Adrenal gland (tissue), 12 donors: ENCODE results near the gene CDRT4. TPM values are rescaled to one million over a fixed set of nuclear protein-coding genes. Genes with fewer than 3 reads are reported as not detected.
A peak's percentile ranks its signal among the peaks of the same experiment; 100 is the strongest.

Experiments
- DNase-seq, 7 donors: peaks; one replicate each; pipeline ENCODE4 v3.0.0-alpha.2; 2019 to 2020
- H3K27ac ChIP-seq, 5 donors: fragments of 200-600 bp; sonication (generic) in 4 of 5; 1 replicate in 3 of 5; 2 replicates in 2 of 5; pipeline versions ENCODE4 v1.5.1 to v1.8.0; 2016 to 2020; ENCODE audit warnings: mild to moderate bottlenecking in 1 of 5
- H3K27me3 ChIP-seq: fragments of 200-600 bp; 2 replicates; pipeline ENCODE4 v1.8.0; 2021
- H3K36me3 ChIP-seq, 2 donors: fragments of 200-600 bp; replicated peaks in 1 of 2; 1 replicate in 1 of 2; 2 replicates in 1 of 2; pipeline versions ENCODE4 v1.5.1 to v1.8.0; 2018 to 2022
- H3K4me1 ChIP-seq, 2 donors: fragments of 200-600 bp; replicated peaks in 1 of 2; 1 replicate in 1 of 2; 2 replicates in 1 of 2; pipeline versions ENCODE4 v1.5.1 to v1.8.0; 2018 to 2021
- H3K4me3 ChIP-seq, 4 donors: fragments of 200-600 bp; sonication (generic) in 3 of 4; one replicate each; pipeline ENCODE4 v1.5.1; 2016 to 2018
- H3K9me3 ChIP-seq, 3 donors: fragments of 200-600 bp; sonication (generic) in 1 of 3; replicated peaks in 1 of 3; 1 replicate in 2 of 3; 2 replicates in 1 of 3; pipeline versions ENCODE4 v1.5.1 to v1.8.0; 2016 to 2021
- POLR2A ChIP-seq, 2 donors: fragments of 450-650 bp; IDR thresholded peaks; one replicate each; pipeline ENCODE4 v1.6.1; 2017; ENCODE audit warnings: antibody characterized with exemption in 2 of 2, mild to moderate bottlenecking in 2 of 2, moderate library complexity in 1 of 2
- WGBS, 4 donors: extraction: QIAGEN DNeasy Blood & Tissue Kit in 2 of 4; methylation state at CpG; one replicate each; pipeline versions ENCODE4 v1.1.5 to v1.1.7; 2013 to 2017; 5-methylcytosine and 5-hydroxymethylcytosine counted together
- intact Hi-C, 2 donors: fragments of 100-400 bp; cut with DNase I; formaldehyde crosslinking; loops; one replicate each; pipeline versions ENCODE4 v1.14.1 to v1.15.0; 2022 to 2023
- polyA plus RNA-seq, 3 donors: library from polyadenylated mRNA; stranded (reverse); fragments of 200-250 nt in 2 of 3; fragments of 350-450 nt in 1 of 3; fragmentation: Illumina TruSeq in 1 of 3; extraction: RNeasy Lipid Tissue Mini Kit (QIAGEN cat#74804) in 1 of 3; gene quantifications; one replicate each; pipeline ENCODE4 v1.2.3, GENCODE V29; 2013 to 2014
- total RNA-seq, 9 donors: library from RNA; depleted of rRNA in 4 of 9; stranded (reverse); fragments of >200 nt in 4 of 9; fragments of 120-200 nt in 1 of 9; fragmentation: NEBNext Ultra II Directional in 1 of 9; extraction: Animal tissue kit (Norgen Biotek cat#: 25700) in 1 of 9; gene quantifications; one replicate each; pipeline versions ENCODE4 v1.1.0 to v1.2.4, GENCODE V29; 2013 to 2023
- TF ChIP-seq, protein P1 (sequence below), 6 experiments: fragments of 450-650 bp in 4 of 6; fragments of 200-600 bp in 2 of 6; sonication (generic) in 1 of 6; IDR thresholded peaks; 1 replicate in 5 of 6; 2 replicates in 1 of 6; pipeline versions ENCODE4 v1.5.1 to v1.8.0; 2016 to 2021; ENCODE audit warnings: antibody characterized with exemption in 6 of 6, mild to moderate bottlenecking in 2 of 6, moderate library complexity in 1 of 6
- donor health status: healthy with polysubstance abuse.
- donor health status: Bipolar disorder and iron deficiency.
- donor health status: DM: yes; HTN: yes; CAD: no.
- donor health status: DM: no; HTN: no; CAD: no.
- donor health status: DM: no; HTN: no; CAD: no.
- donor health status: DM: yes; HTN: yes; CAD: no.

CDRT4 gene
- total and polyA plus RNA-seq, 12 donors = 1.5 to 49.6 (median 11.5) TPM

- no peak for TF ChIP-seq POLR2A (IDR thresholded peaks at IDR 0.05)
- Histone ChIP-seq H3K4me3 (no peak overlapping the region), H3K27ac (peak overlapping the region in 2 of 5 donors; percentile 27 to 76), H3K36me3 (no peaks in the 10 kb centered on the region), H3K27me3 (no peaks in the 10 kb centered on the region), H3K9me3 (no peaks in the 10 kb centered on the region), H3K4me1 (peaks cover 0 to 11% of the 10 kb centered on the region in 2 donors)
- no peak for DNase-seq
- WGBS, 4 donors = 86 to 98% (median 90%) methylated on average over 7 of the region's 7 CpGs
- intact Hi-C loops = loop anchor here (5.0 kb wide), 1 partner anchor 239 kb away; no protein-coding TSS in a partner anchor
Measured at GRCh38 chr17:15501793-15502192, 34.4 kb upstream of the CDRT4 start.

- WGBS, 4 donors = 66 to 93% (median 67%) methylated on average over 3 of the region's 3 CpGs
- H3K27ac ChIP-seq = peak overlapping the region in 2 of 5 donors; percentile 27 to 76
- peaks cover 0 to 11% of the 10 kb centered on the region in 2 donors for H3K4me1 ChIP-seq
- H3K27me3 ChIP-seq = no peaks in the 10 kb centered on the region
- no peak overlapping the region for H3K4me3 ChIP-seq
- intact Hi-C loops = loop anchor here (5.0 kb wide), 1 partner anchor 239 kb away; no protein-coding TSS in a partner anchor
- no peaks in the 10 kb centered on the region for H3K9me3 ChIP-seq
- no peak for DNase-seq
- H3K36me3 ChIP-seq = no peaks in the 10 kb centered on the region
- no peak for TF ChIP-seq POLR2A (IDR thresholded peaks at IDR 0.05)
- TF ChIP-seq, protein P1, sequence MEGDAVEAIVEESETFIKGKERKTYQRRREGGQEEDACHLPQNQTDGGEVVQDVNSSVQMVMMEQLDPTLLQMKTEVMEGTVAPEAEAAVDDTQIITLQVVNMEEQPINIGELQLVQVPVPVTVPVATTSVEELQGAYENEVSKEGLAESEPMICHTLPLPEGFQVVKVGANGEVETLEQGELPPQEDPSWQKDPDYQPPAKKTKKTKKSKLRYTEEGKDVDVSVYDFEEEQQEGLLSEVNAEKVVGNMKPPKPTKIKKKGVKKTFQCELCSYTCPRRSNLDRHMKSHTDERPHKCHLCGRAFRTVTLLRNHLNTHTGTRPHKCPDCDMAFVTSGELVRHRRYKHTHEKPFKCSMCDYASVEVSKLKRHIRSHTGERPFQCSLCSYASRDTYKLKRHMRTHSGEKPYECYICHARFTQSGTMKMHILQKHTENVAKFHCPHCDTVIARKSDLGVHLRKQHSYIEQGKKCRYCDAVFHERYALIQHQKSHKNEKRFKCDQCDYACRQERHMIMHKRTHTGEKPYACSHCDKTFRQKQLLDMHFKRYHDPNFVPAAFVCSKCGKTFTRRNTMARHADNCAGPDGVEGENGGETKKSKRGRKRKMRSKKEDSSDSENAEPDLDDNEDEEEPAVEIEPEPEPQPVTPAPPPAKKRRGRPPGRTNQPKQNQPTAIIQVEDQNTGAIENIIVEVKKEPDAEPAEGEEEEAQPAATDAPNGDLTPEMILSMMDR (IDR thresholded peaks at IDR 0.05) = no peak
Measured at GRCh38 chr17:15501282-15501681, 33.9 kb upstream of the CDRT4 start.

- no peak overlapping the region for H3K4me3 ChIP-seq
- no peaks in the 10 kb centered on the region for H3K36me3 ChIP-seq
- intact Hi-C loops = no loop called here
- no peak for DNase-seq
- H3K27ac ChIP-seq = no peak overlapping the region
- no peaks in the 10 kb centered on the region for H3K27me3 ChIP-seq
- H3K9me3 ChIP-seq = no peaks in the 10 kb centered on the region
- no peak for TF ChIP-seq POLR2A (IDR thresholded peaks at IDR 0.05)
- TF ChIP-seq, protein P1 (IDR thresholded peaks at IDR 0.05) = no peak
- 62 to 97% (median 88%) methylated on average over 2 of the region's 2 CpGs for WGBS, 4 donors
- H3K4me1 ChIP-seq = peaks cover 0 to 8% of the 10 kb centered on the region in 2 donors
Measured at GRCh38 chr17:15498107-15498506, 30.7 kb upstream of the CDRT4 start.

GRCh38 chr17:15496735-15497670 is 29.6 kb upstream of the CDRT4 start:
- WGBS, 4 donors = 90 to 95% (median 91%) methylated on average over 7 of the region's 7 CpGs
- TF ChIP-seq, protein P1 (IDR thresholded peaks at IDR 0.05) = no peak
- Histone ChIP-seq H3K4me1 (peaks cover 0 to 5% of the 10 kb centered on the region in 2 donors), H3K27me3 (no peaks in the 10 kb centered on the region), H3K27ac (no peak overlapping the region), H3K4me3 (no peak overlapping the region), H3K36me3 (no peaks in the 10 kb centered on the region), H3K9me3 (no peaks in the 10 kb centered on the region)
- intact Hi-C loops = no loop called here
- DNase-seq = no peak
